Stomach (tissue), 9 donors: ENCODE data around the gene AP5S1. TPM values are rescaled to one million over a fixed set of nuclear protein-coding genes. Genes with fewer than 3 reads are reported as not detected.

Experiments used
- DNase-seq, 2 donors: peaks; one replicate each; pipeline versions ENCODE4 v3.0.0 to v3.0.0-alpha.2; 2013 to 2019
- H3K27ac ChIP-seq, 5 donors: fragments of 200-600 bp in 4 of 5; sonication (generic) in 4 of 5; one replicate each; pipeline ENCODE4 v1.5.1; 2013 to 2019; ENCODE audit warnings: mild to moderate bottlenecking in 1 of 5, moderate library complexity in 1 of 5
- H3K27me3 ChIP-seq, 3 donors: fragments of 200-600 bp; sonication (generic); one replicate each; pipeline ENCODE4 v1.5.1; 2017 to 2019; ENCODE audit warnings: mixed run types in 1 of 3
- H3K36me3 ChIP-seq, 4 donors: fragments of 200-600 bp; sonication (generic); 1 replicate in 3 of 4; 2 replicates in 1 of 4; pipeline ENCODE4 v1.5.1; 2016 to 2019
- H3K4me1 ChIP-seq, 4 donors: fragments of 200-600 bp; sonication (generic); one replicate each; pipeline ENCODE4 v1.5.1; 2016 to 2019
- H3K4me3 ChIP-seq, 4 donors: fragments of 200-600 bp; sonication (generic) in 3 of 4; one replicate each; pipeline ENCODE4 v1.5.1; 2016 to 2019; ENCODE audit warnings: mild to moderate bottlenecking in 1 of 4
- H3K9me3 ChIP-seq, 4 donors: fragments of 200-600 bp; sonication (generic); one replicate each; pipeline ENCODE4 v1.5.1; 2016 to 2019
- CTCF ChIP-seq, 7 experiments: fragments of 450-650 bp in 4 of 7; fragments of 200-600 bp in 3 of 7; sonication (generic) in 3 of 7; IDR thresholded peaks; one replicate each; pipeline ENCODE4 v1.5.1; 2016 to 2019; ENCODE audit warnings: antibody characterized with exemption in 7 of 7, control low read depth in 2 of 7, mild to moderate bottlenecking in 1 of 7
- EP300 ChIP-seq: sonication (generic); formaldehyde crosslinking; IDR thresholded peaks from one replicate; pipeline ENCODE4 v1.6.1; 2017; ENCODE audit warnings: antibody characterized with exemption
- POLR2A ChIP-seq, 4 donors: fragments of 450-650 bp; IDR thresholded peaks; one replicate each; pipeline ENCODE4 v1.6.1; 2016; ENCODE audit warnings: antibody characterized with exemption in 4 of 4, control low read depth in 2 of 4, mild to moderate bottlenecking in 1 of 4, moderate library complexity in 1 of 4
- POLR2AphosphoS5 ChIP-seq, 3 donors: sonication (generic); formaldehyde crosslinking; IDR thresholded peaks; one replicate each; pipeline ENCODE4 v1.6.1; 2016; ENCODE audit warnings: antibody characterized with exemption in 3 of 3
- WGBS, 5 donors: extraction: QIAGEN DNeasy Blood & Tissue Kit in 3 of 5; methylation state at CpG; one replicate each; pipeline versions ENCODE4 v1.1.5 to v1.1.7; 2013 to 2018; 5-methylcytosine and 5-hydroxymethylcytosine counted together
- intact Hi-C: fragments of 100-400 bp; cut with DNase I; formaldehyde crosslinking; loops from one replicate; pipeline ENCODE4 v1.15.1; 2023; ENCODE audit warnings: low total_unique reads
- polyA plus RNA-seq, 3 donors: library from polyadenylated mRNA; stranded (reverse); fragments of 200-250 nt; gene quantifications; one replicate each; pipeline ENCODE4 v1.2.3, GENCODE V29; 2013
- total RNA-seq, 5 donors: library from RNA; depleted of rRNA; stranded (reverse); fragments of >200 nt; gene quantifications; one replicate each; pipeline versions ENCODE4 v1.1.0 to v1.2.3, GENCODE V29; 2014 to 2016
- donor health status: healthy with polysubstance abuse.
- donor health status: Bipolar disorder and iron deficiency.
- donor health status: healthy.

Gene AP5S1
- total and polyA plus RNA-seq, 8 donors: 1.8 to 14.8 (median 6.7) TPM

- peak in 1 of 2 donors; percentile 2 for DNase-seq
- peaks cover 53 to 74% (median 69%) of the 10 kb centered on the region in 4 donors for H3K36me3 ChIP-seq
- no peaks in the 10 kb centered on the region for H3K9me3 ChIP-seq
- H3K4me1 ChIP-seq: peaks cover 41 to 78% (median 58%) of the 10 kb centered on the region in 4 donors
- no peak for TF ChIP-seq POLR2AphosphoS5 (IDR thresholded peaks at IDR 0.05)
- no peak for TF ChIP-seq EP300
- TF ChIP-seq CTCF (IDR thresholded peaks at IDR 0.05): no peak
- TF ChIP-seq POLR2A (IDR thresholded peaks at IDR 0.05): no peak
- no peaks in the 10 kb centered on the region for H3K27me3 ChIP-seq
- no peak overlapping the region for H3K4me3 ChIP-seq
- peak overlapping the region in 2 of 5 donors; percentile 98 to 99 for H3K27ac ChIP-seq
- intact Hi-C loops: no loop called here
- 91 to 98% (median 96%) methylated on average over 6 to 8 of the region's 8 CpGs for WGBS, 5 donors
Observed at GRCh38 chr20:3800878-3801260, 19.5 kb upstream of the AP5S1 start.

GRCh38 chr20:3801299-3801698, 19.0 kb upstream of the AP5S1 start:
- no peak for DNase-seq

GRCh38 chr20:3801846-3802245, 18.5 kb upstream of the AP5S1 start:
- no peaks in the 10 kb centered on the region for H3K9me3 ChIP-seq
- H3K27me3 ChIP-seq: no peaks in the 10 kb centered on the region
- peaks cover 45 to 81% (median 62%) of the 10 kb centered on the region in 4 donors for H3K4me1 ChIP-seq
- intact Hi-C loops: no loop called here
- no peak for TF ChIP-seq EP300
- 92 to 96% (median 94%) methylated on average over 13 of the region's 13 CpGs; no CpG with 5 or more reads in 1 of the 5 donors for WGBS, 5 donors
- no peak overlapping the region for H3K4me3 ChIP-seq
- H3K27ac ChIP-seq: peak overlapping the region in 3 of 5 donors; percentile 15 to 98 (median 26)
- H3K36me3 ChIP-seq: peaks cover 53 to 75% (median 72%) of the 10 kb centered on the region in 4 donors
- DNase-seq: no peak

More at GRCh38 chr20:3801299-3801698, 19.0 kb upstream of the AP5S1 start:
- TF ChIP-seq POLR2A (IDR thresholded peaks at IDR 0.05): no peak
- Histone ChIP-seq H3K4me3 (no peak overlapping the region), H3K4me1 (peaks cover 45 to 81% (median 62%) of the 10 kb centered on the region in 4 donors), H3K27ac (peak overlapping the region in 3 of 5 donors; percentile 15 to 98 (median 26)), H3K36me3 (peaks cover 53 to 75% (median 72%) of the 10 kb centered on the region in 4 donors), H3K9me3 (no peaks in the 10 kb centered on the region), H3K27me3 (no peaks in the 10 kb centered on the region)
- intact Hi-C loops: no loop called here
- WGBS, 5 donors: 89 to 98% (median 94%) methylated on average over 2 to 4 of the region's 4 CpGs

GRCh38 chr20:3802524-3803239, 17.7 kb upstream of the AP5S1 start:
- Histone ChIP-seq H3K27me3 (no peaks in the 10 kb centered on the region), H3K36me3 (peaks cover 53 to 75% (median 70%) of the 10 kb centered on the region in 4 donors), H3K9me3 (no peaks in the 10 kb centered on the region), H3K4me3 (no peak overlapping the region), H3K27ac (peak overlapping the region in 3 of 5 donors; percentile 14 to 98 (median 15)), H3K4me1 (peaks cover 45 to 81% (median 62%) of the 10 kb centered on the region in 4 donors)
- DNase-seq: no peak
- WGBS, 5 donors: 86 to 93% (median 87%) methylated on average over 11 of the region's 11 CpGs
- TF ChIP-seq EP300 (no peak), POLR2A (IDR thresholded peaks at IDR 0.05) (no peak), CTCF (IDR thresholded peaks at IDR 0.05) (no peak), POLR2AphosphoS5 (IDR thresholded peaks at IDR 0.05) (no peak)
- intact Hi-C loops: no loop called here

GRCh38 chr20:3803289-3803688, 17.1 kb upstream of the AP5S1 start:
- Histone ChIP-seq H3K9me3 (no peaks in the 10 kb centered on the region), H3K36me3 (peaks cover 53 to 75% (median 70%) of the 10 kb centered on the region in 4 donors), H3K27me3 (no peaks in the 10 kb centered on the region), H3K4me3 (no peak overlapping the region), H3K4me1 (peaks cover 47 to 81% (median 62%) of the 10 kb centered on the region in 4 donors), H3K27ac (peak overlapping the region in 1 of 5 donors; percentile 98)
- WGBS, 5 donors: 89 to 95% (median 94%) methylated on average over 14 of the region's 14 CpGs
- TF ChIP-seq EP300 (no peak), POLR2AphosphoS5 (IDR thresholded peaks at IDR 0.05) (no peak), POLR2A (IDR thresholded peaks at IDR 0.05) (no peak), CTCF (IDR thresholded peaks at IDR 0.05) (no peak)
- peak in 1 of 2 donors; percentile 2 for DNase-seq
- intact Hi-C loops: no loop called here
